ENCODE measurements around the gene PCNT. TPM values are rescaled to one million over a fixed set of nuclear protein-coding genes. Genes with fewer than 3 reads are reported as not detected.
A peak's percentile ranks its signal among the peaks of the same experiment; 100 is the strongest.
"Not testable (repeated sequence)": the region's sequence is repeated elsewhere in the genome, so short reads cannot be mapped to it uniquely, and the experiment has no call there.

PCNT gene
- total RNA-seq, 2 donors from 2014 or later: 52.8 to 63.4 TPM

GRCh38 chr21:46357684-46358425, 33.9 kb downstream of the PCNT start:
- Mint-ChIP-seq H3K36me3 (peaks cover 10 to 14% of the 10 kb centered on the region in 2 donors), H3K9me3 (no peaks in the 10 kb centered on the region), H3K27ac (no peak overlapping the region)
- ATAC-seq (no peak), DNase-seq (ENCODE audit: low spot score in 2 of 2) (no peak)

GRCh38 chr21:46361176-46361575, 37.2 kb downstream of the PCNT start:
- no peak overlapping the region for H3K27ac Mint-ChIP-seq
- no peak for DNase-seq (ENCODE audit: low spot score in 2 of 2)
- H3K36me3 Mint-ChIP-seq: peaks cover 13 to 26% of the 10 kb centered on the region in 2 donors
- no peak for ATAC-seq
- H3K9me3 Mint-ChIP-seq: no peaks in the 10 kb centered on the region

- no peak for DNase-seq (ENCODE audit: low spot score in 2 of 2)
- Mint-ChIP-seq H3K27ac (no peak overlapping the region), H3K36me3 (peaks cover 21 to 34% of the 10 kb centered on the region in 2 donors), H3K9me3 (no peaks in the 10 kb centered on the region)
- no peak for ATAC-seq
Measured at GRCh38 chr21:46361935-46362334, 38.0 kb downstream of the PCNT start.

- DNase-seq (ENCODE audit: low spot score in 2 of 2) (no peak), ATAC-seq (no peak)
- Mint-ChIP-seq H3K36me3 (peaks cover 21 to 32% of the 10 kb centered on the region in 2 donors), H3K27ac (no peak overlapping the region), H3K9me3 (no peaks in the 10 kb centered on the region)
Measured at GRCh38 chr21:46362946-46363345, 39.0 kb downstream of the PCNT start.

- H3K9me3 Mint-ChIP-seq: no peaks in the 10 kb centered on the region
- ATAC-seq (no peak), DNase-seq (ENCODE audit: low spot score in 2 of 2) (no peak)
- peaks cover 16 to 26% of the 10 kb centered on the region in 2 donors for H3K36me3 Mint-ChIP-seq
- no peak overlapping the region for H3K27ac Mint-ChIP-seq
Measured at GRCh38 chr21:46363698-46364097, 39.7 kb downstream of the PCNT start.

GRCh38 chr21:46366091-46366490, 42.1 kb downstream of the PCNT start:
- no peak for DNase-seq (ENCODE audit: low spot score in 2 of 2)
- ATAC-seq: no peak
- Mint-ChIP-seq H3K9me3 (no peaks in the 10 kb centered on the region), H3K36me3 (peaks cover 16 to 20% of the 10 kb centered on the region in 2 donors), H3K27ac (peak overlapping the region in 1 of 2 donors; percentile 56)

GRCh38 chr21:46366561-46366960, 42.6 kb downstream of the PCNT start:
- peaks cover 19 to 22% of the 10 kb centered on the region in 2 donors for H3K36me3 Mint-ChIP-seq
- no peak for DNase-seq (ENCODE audit: low spot score in 2 of 2)
- H3K27ac Mint-ChIP-seq: no peak overlapping the region
- no peak for ATAC-seq
- no peaks in the 10 kb centered on the region for H3K9me3 Mint-ChIP-seq

GRCh38 chr21:46366966-46367365, 43.0 kb downstream of the PCNT start:
- H3K36me3 Mint-ChIP-seq: peaks cover 23 to 26% of the 10 kb centered on the region in 2 donors

GRCh38 chr21:46368533-46369285, 44.8 kb downstream of the PCNT start:
- ATAC-seq (peak; percentile 97), DNase-seq (ENCODE audit: low spot score in 2 of 2) (peak; percentile 51 to 64)
- H3K27ac Mint-ChIP-seq: peak overlapping the region; percentile 72 to 81
- H3K9me3 Mint-ChIP-seq: no peaks in the 10 kb centered on the region
- peaks cover 17 to 19% of the 10 kb centered on the region in 2 donors for H3K36me3 Mint-ChIP-seq

More at GRCh38 chr21:46366966-46367365, 43.0 kb downstream of the PCNT start:
- Mint-ChIP-seq H3K9me3 (no peaks in the 10 kb centered on the region), H3K27ac (no peak overlapping the region)
- DNase-seq (ENCODE audit: low spot score in 2 of 2) (no peak), ATAC-seq (no peak)

- DNase-seq (ENCODE audit: low spot score in 2 of 2) (no peak), ATAC-seq (no peak)
- H3K9me3 Mint-ChIP-seq: no peaks in the 10 kb centered on the region
- H3K27ac Mint-ChIP-seq: peak overlapping the region; percentile 72 to 81
- H3K36me3 Mint-ChIP-seq: peaks cover 17 to 19% of the 10 kb centered on the region in 2 donors
Measured at GRCh38 chr21:46369520-46370235, 45.7 kb downstream of the PCNT start.

- H3K36me3 Mint-ChIP-seq: peaks cover 11 to 13% of the 10 kb centered on the region in 2 donors
- DNase-seq (ENCODE audit: low spot score in 2 of 2) (no peak), ATAC-seq (no peak)
- H3K27ac Mint-ChIP-seq: no peak overlapping the region
- no peaks in the 10 kb centered on the region for H3K9me3 Mint-ChIP-seq
Measured at GRCh38 chr21:46371204-46372013, 47.5 kb downstream of the PCNT start.

GRCh38 chr21:46372014-46372485, 48.1 kb downstream of the PCNT start:
- ATAC-seq: no peak
- no peak for DNase-seq (ENCODE audit: low spot score in 2 of 2)
- no peak overlapping the region for H3K27ac Mint-ChIP-seq
- H3K9me3 Mint-ChIP-seq: no peaks in the 10 kb centered on the region
- peaks cover 7 to 8% of the 10 kb centered on the region in 2 donors for H3K36me3 Mint-ChIP-seq

GRCh38 chr21:46372947-46373346, 49.0 kb downstream of the PCNT start:
- DNase-seq (ENCODE audit: low spot score in 2 of 2); H3K27ac Mint-ChIP-seq; H3K9me3 Mint-ChIP-seq; ATAC-seq: not testable (repeated sequence)
- H3K36me3 Mint-ChIP-seq: peaks cover 7 to 11% of the 10 kb centered on the region in 2 donors

GRCh38 chr21:46374761-46375389, 50.9 kb downstream of the PCNT start:
- no peak for ATAC-seq
- no peaks in the 10 kb centered on the region for H3K9me3 Mint-ChIP-seq
- H3K27ac Mint-ChIP-seq: no peak overlapping the region
- DNase-seq (ENCODE audit: low spot score in 2 of 2): no peak
- peaks cover 18 to 25% of the 10 kb centered on the region in 2 donors for H3K36me3 Mint-ChIP-seq

GRCh38 chr21:46375560-46376230, 51.7 kb downstream of the PCNT start:
- peaks cover 19 to 26% of the 10 kb centered on the region in 2 donors for H3K36me3 Mint-ChIP-seq
- DNase-seq (ENCODE audit: low spot score in 2 of 2): no peak
- no peak for ATAC-seq
- no peak overlapping the region for H3K27ac Mint-ChIP-seq
- no peaks in the 10 kb centered on the region for H3K9me3 Mint-ChIP-seq
